Right forelimb (tissue), 1 donor: ENCODE data around the gene NLRC4.
"Not testable (repeated sequence)": the region's sequence is repeated elsewhere in the genome, so short reads cannot be mapped to it uniquely, and the experiment has no call there.

ENCODE experiments used
- DNase-seq: peaks from one replicate; pipeline ENCODE4 v3.0.0-alpha.2; 2018

The NLRC4 gene

GRCh38 chr2:32237996-32238395 is 26.7 kb downstream of the NLRC4 start:
- no peak for DNase-seq

GRCh38 chr2:32237488-32237887 is 27.2 kb downstream of the NLRC4 start:
- no peak for DNase-seq

GRCh38 chr2:32235315-32235714 is 29.4 kb downstream of the NLRC4 start:
- no peak for DNase-seq

- no peak for DNase-seq
Measured at GRCh38 chr2:32231959-32232358, 32.7 kb downstream of the NLRC4 start.

GRCh38 chr2:32229635-32230034 is 35.1 kb downstream of the NLRC4 start:
- no peak for DNase-seq

GRCh38 chr2:32228181-32228580 is 36.5 kb downstream of the NLRC4 start:
- DNase-seq: no peak

GRCh38 chr2:32227492-32227891 is 37.2 kb downstream of the NLRC4 start:
- DNase-seq: no peak

- no peak for DNase-seq
Measured at GRCh38 chr2:32222966-32223365, 41.7 kb downstream of the NLRC4 start.

- DNase-seq: no peak
Measured at GRCh38 chr2:32220445-32220844, 44.2 kb downstream of the NLRC4 start.

- no peak for DNase-seq
Measured at GRCh38 chr2:32212295-32212694, 52.4 kb downstream of the NLRC4 start.

- no peak for DNase-seq
Measured at GRCh38 chr2:32210767-32211408, 53.8 kb downstream of the NLRC4 start.

GRCh38 chr2:32203428-32203827 is 61.3 kb downstream of the NLRC4 start:
- not testable (repeated sequence) for DNase-seq

- DNase-seq: no peak
Measured at GRCh38 chr2:32200814-32201213, 63.9 kb downstream of the NLRC4 start.

- no peak for DNase-seq
Measured at GRCh38 chr2:32192418-32192817, 72.3 kb downstream of the NLRC4 start.

GRCh38 chr2:32189011-32189410 is 75.7 kb downstream of the NLRC4 start:
- DNase-seq: no peak

- no peak for DNase-seq
Measured at GRCh38 chr2:32182667-32183066, 82.0 kb downstream of the NLRC4 start.
